HUDEP-2 (cell line): ENCODE measurements around the gene FAM219A.
A peak's percentile ranks its signal among the peaks of the same experiment; 100 is the strongest.
"Not testable (repeated sequence)": the region's sequence is repeated elsewhere in the genome, so short reads cannot be mapped to it uniquely, and the experiment has no call there.

Experiments used
- DNase-seq, 76 experiments: peaks; one replicate each; lab custom pipeline; 2025; ENCODE audit not compliant: unreplicated experiment in 76 of 76; lab: John Stamatoyannopoulos, UW

Gene FAM219A

DNA sequence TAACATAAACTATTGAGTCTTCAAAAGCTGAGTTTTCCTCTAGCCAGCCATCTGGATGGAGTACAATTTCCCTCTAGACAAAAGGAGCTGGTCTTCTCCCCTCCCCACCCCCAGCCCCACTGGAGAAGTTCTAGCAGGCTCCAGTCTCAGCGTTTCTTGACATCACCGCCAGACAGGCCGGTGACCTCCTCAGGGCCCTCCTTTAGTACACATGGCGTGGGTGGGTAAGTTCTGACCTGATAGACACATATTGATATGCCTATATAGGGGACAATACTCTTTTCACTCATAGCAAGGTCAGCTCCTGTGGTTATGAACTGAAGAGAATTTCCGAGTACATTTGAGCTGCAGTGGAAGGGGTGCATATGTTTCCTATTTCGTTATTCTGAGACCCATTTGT, 27.5 kb upstream of the FAM219A start:
- DNase-seq: no peak

DNA sequence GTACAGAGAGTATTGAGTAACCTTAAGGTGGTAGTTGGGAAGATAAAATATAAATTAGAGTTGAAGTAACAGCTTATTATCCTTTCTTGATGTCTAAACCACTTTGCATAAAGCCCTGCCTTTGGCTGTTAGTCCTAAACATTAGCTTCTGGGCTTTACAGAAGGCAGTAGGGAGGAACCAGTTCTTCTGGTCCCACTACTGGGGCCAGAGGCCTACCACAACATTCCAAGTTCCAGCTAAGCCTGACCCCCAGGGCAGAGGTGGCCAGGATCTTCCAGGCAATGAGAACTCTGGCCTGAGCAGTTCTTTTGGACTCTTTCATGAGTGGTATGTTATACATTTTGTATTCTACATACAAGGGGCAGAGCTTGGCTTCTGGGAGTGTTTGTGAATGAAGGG, 26.3 kb upstream of the FAM219A start:
- no peak for DNase-seq

DNA sequence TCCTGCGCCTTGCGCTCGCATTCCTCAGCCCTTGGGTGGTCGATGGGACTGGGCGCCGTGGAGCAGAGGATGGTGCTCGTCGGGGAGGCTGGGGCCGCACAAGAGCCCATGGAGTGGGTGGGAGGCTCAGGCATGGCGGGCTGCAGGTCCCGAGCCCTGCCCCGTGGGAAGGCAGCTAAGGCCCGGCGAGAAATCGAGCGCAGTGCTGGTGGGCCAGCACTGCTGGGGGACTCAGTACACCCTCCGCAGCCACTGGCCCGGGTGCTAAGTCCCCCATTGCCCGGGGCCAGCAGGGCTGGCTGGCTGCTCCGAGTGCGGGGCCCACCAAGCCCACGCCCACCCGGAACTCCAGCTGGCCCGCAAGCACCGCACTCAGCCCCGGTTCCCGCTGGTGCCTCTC, 24.4 kb upstream of the FAM219A start:
- DNase-seq: not testable (repeated sequence)

DNA sequence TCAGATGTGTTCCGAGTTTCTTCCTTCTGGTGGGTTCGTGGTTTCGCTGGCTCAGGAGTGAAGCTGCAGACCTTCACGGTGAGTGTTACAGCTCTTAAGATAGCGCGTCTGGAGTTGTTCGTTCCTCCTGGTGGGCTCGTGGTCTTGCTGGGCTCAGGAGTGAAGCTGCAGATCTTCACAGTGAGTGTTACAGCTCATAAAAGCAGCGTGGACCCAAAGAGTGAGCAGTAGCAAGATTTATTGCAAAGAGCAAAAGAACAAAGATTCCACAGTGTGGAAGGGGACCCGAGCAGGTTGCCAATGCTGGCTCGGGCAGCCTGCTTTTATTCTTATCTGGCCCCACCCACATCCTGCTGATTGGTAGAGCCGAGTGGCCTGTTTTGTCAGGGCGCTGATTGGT, 23.2 kb upstream of the FAM219A start:
- not testable (repeated sequence) for DNase-seq

DNA sequence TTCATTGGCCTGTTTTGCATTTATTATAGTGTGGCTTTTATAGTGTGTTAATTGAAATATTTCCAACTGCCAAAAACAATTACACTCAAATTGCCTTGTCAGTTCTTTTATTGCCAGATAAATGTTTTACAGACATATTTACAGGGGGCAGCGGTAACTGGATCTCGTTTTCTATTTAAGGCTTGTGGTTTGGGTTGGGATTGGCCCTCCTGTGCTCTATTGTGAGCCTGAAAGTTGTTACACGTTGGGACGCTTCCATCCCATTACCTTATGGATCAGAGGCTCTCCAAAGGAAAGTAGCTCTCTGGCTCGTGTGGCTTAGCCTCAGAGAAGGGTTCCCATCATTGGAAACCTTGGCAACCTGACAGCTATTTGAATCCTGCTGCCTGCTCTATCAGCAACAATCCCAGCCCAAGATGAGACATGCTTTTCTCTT, 21.1 kb upstream of the FAM219A start:
- no peak for DNase-seq

DNA sequence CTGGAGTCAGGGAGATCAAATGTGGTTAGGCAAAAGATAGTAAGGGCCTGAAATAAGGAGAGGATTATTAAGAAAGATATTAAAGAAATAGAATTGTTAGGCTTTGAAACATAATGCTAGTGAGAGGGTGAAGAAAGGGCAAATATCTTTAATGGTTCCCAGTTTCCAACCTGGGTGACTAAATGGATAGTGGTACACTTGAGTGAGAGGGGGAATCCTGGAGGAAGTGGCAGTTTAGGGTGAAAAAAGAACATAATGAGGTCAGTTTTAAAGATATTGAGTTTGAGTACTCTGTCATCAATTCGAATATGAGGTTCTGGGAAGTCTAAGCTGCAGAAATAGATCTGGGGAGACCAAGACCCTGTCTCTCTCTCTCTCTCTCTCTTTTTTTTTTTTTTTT, 19.2 kb upstream of the FAM219A start:
- no peak for DNase-seq

DNA sequence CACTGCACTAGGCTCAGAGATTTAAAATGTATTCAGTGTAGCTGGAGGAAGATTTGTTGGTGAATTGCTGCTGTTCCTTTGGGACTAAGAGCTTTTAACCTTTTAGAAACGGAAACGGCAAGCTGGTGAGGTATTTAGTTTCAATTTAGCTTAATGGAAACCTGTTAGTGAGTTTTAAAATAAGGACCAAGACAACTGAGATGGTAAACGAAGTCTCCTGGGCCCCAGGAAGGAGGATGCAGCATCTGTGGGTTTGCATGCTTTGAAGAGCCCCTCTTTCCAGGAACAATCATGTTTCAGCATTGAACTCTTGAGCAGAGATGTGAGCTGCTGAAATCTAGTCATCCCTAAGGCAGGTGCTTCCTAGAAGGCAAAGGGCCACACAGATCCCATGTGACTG, 16.7 kb upstream of the FAM219A start:
- DNase-seq: no peak

DNA sequence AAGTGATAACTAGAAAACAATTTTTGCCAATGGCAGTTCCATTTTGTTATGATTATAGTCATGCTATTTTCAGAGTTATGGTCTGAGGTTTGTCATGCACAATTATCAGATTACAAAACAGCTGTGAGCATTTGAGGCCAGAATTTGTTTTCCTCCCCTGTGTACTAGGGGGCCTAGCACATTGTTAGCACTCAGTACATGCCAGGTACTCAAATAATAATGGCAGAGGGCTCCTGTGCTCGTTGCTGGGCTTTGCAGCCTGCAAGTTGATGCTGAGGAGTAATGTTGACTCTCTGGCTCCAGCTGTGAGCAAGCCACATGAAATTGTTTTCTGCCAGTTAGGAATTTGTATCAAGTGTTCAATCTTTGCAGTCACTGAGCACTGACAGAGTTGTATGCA, 7.1 kb upstream of the FAM219A start:
- no peak for DNase-seq

DNA sequence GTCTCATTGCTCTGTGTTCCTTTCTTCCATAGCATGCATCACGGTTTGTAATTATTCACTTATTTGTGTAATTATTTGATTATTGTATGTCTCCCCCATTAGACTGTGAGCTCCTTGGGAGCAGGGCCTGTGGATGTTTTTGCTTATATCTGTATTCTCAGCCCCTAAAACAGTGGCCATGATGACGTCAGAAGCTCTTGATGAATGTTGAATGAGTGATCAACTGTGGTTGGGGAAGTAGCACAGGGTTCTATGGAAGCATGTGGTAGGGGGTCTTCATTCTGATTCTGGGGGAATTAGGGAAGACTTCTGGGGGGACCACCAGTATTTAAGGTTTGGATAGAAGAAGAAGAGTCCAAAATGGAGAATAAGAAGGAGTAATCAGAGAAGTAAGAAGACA, 6.2 kb upstream of the FAM219A start:
- no peak for DNase-seq

DNA sequence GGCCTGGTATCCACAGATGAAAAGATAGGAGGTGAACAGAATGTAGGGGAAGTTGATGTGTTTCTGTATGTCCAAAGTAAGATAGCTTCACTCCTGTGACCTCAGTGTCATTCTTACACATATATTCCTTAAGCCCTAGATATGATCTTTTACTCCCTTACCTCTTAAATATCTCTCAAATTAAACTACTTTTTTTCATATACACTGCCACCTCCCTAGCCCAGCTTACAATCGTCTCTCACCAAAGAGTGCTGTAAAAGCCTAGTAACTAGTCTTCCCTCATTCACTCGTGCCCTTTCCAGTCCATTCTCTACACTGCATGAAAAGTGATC, 5.5 kb upstream of the FAM219A start:
- no peak for DNase-seq

DNA sequence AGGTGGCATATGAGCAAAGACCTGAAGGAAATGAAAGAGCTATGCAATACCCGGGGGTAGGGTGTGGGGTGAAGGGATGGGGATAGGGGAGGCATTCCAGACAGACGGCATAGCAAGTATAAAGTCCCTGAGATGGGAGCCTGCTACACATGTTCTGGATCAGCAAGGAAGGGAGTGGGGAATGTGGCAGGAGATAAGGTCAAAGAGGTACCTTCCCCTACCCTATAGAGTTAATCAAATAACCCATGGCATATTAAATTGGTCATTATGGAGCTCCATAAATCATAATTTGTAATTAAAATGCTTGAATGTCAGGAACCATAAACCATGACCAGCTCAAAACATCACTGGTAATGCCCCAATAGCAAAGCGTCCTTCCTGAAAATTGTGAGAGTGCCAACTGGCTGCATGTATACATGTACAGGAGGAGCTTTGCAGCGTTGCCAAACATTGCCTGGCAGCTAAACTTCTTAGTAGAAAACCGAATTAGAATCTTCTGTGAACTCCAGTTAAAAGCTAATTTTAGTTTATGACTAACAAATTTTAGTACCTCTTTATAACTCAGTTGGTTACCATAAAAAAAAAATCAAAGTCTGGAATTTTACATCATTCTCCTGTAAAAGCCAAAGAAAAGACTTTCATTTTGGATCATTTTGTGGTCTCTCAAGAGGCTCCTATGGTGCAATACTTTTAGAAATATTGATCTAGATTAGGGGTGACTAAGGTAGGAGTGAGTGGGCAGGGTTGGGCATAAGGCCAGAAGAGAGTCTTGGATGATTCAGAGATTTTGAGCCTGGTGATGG, 4.9 kb upstream of the FAM219A start:
- peak in 15 of 76 experiments; percentile 1 to 48 (median 10) for DNase-seq

DNA sequence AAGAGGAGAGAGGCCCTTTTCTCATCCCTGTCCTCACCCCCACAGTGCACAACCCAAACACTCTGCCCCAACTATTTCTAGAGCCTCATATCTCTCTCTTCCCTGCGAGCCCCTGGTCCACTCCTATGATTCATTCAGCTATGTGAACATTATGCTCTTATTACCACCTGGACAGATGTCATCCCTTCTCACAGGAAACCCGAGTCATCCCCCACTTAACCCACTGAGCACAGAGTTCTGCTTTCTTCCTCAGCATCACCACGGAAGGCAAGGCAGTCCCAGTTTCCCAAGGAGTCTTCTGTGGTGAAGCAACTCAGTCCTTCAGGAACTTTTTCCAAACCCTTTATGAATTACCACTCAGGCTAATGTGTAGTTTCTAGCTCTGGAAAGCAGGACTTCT, 1.6 kb upstream of the FAM219A start:
- no peak for DNase-seq

DNA sequence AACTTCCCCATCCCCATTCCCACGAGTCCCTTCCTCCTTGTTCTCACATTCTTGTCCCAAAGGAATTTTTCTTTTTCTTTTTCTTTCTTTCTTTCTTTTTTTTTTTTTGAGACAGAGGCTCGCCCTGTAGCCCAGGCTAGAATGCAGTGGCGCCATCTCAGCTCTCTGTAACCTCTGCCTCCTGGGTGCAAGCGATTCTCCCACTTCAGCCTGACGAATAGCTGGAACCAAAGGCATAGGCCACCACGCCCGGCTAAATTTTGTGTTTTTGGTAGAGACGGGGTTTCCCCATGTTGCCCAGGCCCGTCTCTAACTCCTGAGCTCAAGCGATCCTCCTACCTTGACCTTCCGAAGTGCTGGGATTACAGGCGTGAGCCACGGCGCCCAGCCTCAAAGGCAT, 986 bp upstream of the FAM219A start:
- no peak for DNase-seq

DNA sequence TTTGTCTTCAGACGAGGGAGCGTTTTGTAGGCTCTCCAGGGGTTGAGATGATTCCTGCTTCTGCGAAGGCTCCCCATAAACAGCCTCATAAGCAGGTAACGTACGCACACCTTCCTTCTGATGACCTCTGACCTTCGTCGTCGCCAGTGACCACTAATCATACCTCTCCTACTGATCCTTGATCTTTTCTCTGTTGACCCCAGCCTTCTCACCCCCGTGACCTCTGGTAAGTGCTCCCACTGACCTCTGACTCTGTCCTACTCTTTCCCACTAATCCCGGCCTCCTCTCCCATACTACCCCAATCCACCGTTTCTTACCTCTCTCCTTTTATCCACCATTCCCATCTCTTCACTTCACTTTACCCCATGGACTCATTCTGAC, 580 bp upstream of the FAM219A start:
- no peak for DNase-seq

DNA sequence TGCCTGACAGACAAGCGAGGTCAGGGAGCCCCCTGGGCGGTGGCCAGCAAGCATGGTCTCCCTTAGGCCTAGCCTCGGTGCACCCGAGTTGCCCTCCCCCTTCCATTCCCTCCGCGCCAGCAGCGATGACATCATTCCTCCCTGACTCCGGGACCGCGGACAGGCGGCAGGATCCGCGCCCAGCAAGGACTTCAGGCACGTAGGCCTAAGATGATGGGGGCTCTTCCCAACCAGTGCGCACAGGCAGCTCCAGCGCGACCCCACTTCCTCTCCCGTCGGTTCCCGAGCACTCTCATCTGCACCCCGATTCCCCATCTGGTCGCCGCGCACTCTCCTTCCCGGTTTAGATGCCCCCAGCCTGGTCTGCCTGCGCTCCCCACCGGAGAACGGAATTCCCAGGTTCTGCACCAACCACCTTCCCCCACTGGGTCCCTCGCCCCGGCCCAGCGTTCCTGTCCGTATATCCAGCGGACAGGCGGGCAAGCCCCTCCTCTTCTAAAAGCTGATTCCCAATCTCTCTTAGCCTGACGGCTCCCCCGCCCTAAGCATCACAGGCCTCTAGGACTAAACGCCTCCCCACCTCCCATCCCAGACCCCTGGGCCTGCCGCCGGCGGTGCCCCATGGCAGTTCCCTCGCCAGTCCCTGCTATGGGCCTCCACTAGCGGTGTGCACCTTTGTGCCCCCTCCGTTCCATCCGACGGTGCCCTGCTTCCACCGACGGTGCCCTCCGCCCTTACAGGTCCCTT, 931 bp downstream of the FAM219A start:
- peak in 1 of 76 experiments; percentile 3 for DNase-seq

DNA sequence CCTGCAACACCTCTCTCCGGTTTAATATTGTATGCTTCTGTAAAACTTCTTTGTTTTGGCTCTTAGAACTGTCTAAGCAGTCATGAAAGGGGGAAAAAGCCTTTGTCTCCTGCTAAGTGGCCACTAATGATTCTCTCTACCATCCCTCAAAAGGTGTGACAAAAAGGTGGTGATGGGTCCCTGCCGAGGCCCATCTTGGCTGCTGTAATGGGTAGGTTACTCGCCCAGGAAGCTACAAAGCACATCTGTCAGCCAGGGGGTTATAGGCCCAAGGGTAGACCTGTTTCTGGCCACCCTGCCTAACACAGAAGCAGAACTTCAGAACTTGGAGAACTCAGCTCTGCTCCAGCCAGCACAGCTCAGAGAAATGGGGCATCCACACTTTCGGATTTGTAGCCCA, 1.6 kb downstream of the FAM219A start:
- DNase-seq: no peak

DNA sequence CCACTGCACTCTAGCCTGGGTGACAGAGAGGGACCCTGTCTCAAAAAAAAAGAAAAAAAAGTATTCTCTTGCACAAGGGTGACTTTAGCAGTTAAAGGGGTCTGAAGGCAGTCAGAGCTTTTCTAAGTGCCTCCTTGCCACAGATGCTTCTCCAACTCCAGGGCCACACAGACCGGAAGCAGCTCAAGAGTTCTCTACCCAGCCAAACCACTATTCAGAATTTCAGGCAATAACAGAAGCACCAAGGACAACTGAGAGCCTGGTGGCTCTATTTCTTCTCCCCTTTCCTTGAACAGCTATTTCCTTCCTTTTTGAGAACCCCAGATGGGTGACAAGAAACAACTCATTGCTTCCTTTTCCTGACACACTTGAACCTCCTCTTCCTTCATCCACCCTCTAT, 2.2 kb downstream of the FAM219A start:
- no peak for DNase-seq

DNA sequence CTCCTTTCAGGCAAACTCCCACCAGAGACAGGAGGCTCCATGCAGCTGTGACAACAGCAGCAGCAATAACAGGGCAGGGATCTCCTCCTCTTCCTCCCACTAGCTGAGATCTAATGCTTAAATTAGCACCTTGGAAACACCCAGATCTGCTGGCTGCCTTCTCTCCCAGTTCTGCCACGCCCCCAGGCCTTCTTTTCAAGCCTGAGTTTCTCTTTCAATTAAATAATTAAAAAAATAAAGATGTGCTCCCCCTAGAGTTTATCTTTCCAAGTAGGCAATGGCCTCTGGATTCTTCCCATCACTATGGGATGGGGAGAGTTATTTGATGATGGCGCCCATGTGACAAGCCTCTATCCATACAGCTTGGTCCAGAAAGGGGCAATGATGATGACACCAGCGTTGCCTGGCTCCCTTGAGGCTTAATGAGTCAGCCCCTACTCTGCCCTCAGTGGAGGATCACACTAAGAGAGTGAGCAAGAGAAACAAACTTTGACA, 3.8 kb downstream of the FAM219A start:
- DNase-seq: no peak

DNA sequence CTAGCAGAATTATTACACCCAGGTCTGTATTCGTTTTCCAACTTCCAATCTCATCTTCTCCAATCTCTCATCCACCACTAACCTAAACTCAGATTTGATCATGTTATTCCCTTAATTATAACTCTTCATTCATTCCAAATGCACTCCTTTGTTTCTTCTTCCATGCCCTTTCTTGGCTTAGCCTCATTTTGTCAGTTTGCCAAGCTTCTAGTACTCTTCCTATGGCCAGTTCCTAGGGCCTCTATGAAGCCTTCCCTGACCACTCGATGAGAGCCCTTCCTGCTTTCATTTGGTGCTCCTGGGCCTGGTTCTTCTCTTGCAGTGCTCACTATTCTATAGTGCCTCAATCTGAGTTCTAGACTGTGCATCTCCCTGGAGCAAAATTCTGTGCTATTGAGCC, 5.8 kb downstream of the FAM219A start:
- no peak for DNase-seq

DNA sequence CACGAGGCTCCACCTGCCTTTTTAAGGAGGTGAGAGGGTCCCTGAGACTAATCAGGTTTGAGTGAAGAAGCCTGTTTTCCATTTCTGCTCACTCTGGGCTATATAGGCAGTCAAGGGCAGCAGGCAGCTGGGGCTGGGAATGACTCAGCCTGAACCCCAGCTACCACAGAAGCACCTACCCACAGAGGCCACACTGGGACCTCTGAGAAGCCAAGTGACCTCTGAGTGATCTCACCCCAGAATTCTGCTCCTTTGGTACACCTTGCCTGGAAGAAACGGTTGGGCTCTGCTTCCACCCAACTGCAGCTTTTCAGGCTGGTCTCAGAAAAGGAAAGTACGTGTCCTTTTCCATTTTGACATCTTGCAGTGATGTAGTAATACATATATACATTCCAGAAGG, 6.8 kb downstream of the FAM219A start:
- no peak for DNase-seq

DNA sequence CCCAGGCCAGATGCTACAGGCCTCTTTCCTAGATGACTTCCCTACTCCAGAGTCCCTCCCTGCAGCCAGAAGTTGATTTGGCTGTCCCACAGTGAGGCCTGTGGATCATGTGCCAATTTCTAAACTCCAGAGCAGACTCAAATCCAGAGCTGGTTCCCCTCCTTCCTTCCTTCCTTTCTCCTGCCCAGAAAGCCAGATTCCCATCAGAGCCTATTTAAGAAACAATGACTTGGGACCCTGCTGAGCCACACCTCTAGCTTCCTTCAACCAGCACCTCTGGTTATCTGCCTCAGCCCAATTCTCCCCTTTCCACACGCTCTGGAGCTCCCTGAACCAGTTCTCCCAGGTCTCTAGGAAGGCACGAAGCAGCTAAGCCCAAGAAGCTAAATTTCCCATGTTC, 7.2 kb downstream of the FAM219A start:
- DNase-seq: no peak

DNA sequence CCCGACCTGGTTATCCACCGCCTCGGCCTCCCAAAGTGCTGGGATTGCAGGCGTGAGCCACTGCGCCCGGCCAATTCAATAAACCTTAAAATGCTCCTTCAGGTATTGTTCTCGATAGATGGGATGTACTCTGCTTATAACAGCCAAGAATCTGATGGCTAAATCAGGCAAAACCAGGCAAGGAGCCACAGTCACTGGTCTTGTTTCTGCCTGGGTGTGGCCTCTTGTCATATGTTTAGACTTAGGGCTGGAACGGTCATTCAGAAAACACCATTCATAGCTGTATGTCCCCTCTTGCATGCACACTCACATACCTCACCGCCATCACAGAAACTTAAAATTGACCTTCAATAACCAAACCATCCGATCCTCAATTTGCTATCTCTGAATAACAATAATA, 7.7 kb downstream of the FAM219A start:
- no peak for DNase-seq
